Stimulated activated CD4-positive, alpha-beta T cell treated with anti-CD3 and anti-CD28 coated beads, TNF-alpha, amount 100 ng/mL, for 4 hours (primary cell): ENCODE results near the gene TMEM86B.
A peak's percentile ranks its signal among the peaks of the same experiment; 100 is the strongest.

Experiments used
- DNase-seq, 3 experiments: peaks; one replicate each; pipeline ENCODE4 v3.0.0-alpha.2; 2020; ENCODE audit warnings: low read depth in 3 of 3

Gene TMEM86B

GRCh38 chr19:55178781-55179599, 49.6 kb downstream of the TMEM86B start:
- DNase-seq, result peak; percentile 61 to 84 (median 81)
